ENCODE results near the gene C11orf86.

Gene C11orf86

DNA sequence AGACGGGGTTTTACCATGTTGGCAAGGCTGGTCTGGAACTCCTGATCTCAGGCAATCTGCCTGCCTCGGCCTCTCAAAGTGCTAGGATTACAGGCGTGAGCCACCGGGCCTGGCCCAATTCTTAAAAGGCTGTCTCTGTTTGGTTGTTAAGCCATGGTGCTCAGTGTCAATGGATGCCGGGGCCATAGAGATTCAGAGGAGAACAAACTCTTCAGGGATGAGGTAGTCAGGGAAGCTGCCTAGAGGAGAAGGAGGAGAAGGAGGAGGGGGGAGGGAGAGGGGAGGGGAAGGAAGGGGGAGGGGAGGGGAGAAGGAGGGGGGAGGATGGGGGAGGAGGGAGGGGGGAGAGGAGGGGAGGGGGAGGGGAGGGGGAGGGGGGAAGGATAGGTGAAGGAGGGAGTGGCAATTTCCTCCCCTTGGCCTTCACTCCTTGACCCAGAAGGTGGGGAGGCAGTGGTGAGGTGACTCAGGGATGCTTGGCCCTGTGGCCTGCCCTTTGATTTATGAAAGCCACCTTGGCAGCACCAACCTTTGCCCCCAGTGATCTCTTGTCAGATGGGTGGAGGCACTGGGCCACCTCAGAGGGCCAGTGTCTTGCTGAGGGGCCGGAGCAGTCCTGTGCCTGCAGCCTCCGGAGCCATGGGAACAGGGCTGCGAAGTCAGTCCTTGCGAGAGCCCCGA lies at the start of gene C11orf86:
C11orf86 (plus strand) TSS at position 581 of the 681 bp plus-strand sequence; CDS start at position 640, 59 bp downstream.
- DNase-seq (ENCODE audit: low spot score): no peak
- TF ChIP-seq, protein P1, sequence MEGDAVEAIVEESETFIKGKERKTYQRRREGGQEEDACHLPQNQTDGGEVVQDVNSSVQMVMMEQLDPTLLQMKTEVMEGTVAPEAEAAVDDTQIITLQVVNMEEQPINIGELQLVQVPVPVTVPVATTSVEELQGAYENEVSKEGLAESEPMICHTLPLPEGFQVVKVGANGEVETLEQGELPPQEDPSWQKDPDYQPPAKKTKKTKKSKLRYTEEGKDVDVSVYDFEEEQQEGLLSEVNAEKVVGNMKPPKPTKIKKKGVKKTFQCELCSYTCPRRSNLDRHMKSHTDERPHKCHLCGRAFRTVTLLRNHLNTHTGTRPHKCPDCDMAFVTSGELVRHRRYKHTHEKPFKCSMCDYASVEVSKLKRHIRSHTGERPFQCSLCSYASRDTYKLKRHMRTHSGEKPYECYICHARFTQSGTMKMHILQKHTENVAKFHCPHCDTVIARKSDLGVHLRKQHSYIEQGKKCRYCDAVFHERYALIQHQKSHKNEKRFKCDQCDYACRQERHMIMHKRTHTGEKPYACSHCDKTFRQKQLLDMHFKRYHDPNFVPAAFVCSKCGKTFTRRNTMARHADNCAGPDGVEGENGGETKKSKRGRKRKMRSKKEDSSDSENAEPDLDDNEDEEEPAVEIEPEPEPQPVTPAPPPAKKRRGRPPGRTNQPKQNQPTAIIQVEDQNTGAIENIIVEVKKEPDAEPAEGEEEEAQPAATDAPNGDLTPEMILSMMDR (IDR thresholded peaks at IDR 0.05; ENCODE audit: borderline replicate concordance, control extremely low read depth, extremely low read depth, insufficient read depth, missing control alignments): no peak
- in situ Hi-C loops (cut with MboI; ENCODE audit: low sequenced_read_pairs, unreplicated experiment): no loop called here

GRCh38 chr11:66929753-66930152 lies 45.4 kb upstream of the C11orf86 start:
- TF ChIP-seq, protein P1 (IDR thresholded peaks at IDR 0.05; ENCODE audit: borderline replicate concordance, control extremely low read depth, extremely low read depth, insufficient read depth, missing control alignments): no peak
- no peak for DNase-seq (ENCODE audit: low spot score)
- in situ Hi-C loops (cut with MboI; ENCODE audit: low sequenced_read_pairs, unreplicated experiment): no loop called here

- in situ Hi-C loops (cut with MboI; ENCODE audit: low sequenced_read_pairs, unreplicated experiment): no loop called here
- TF ChIP-seq, protein P1 (IDR thresholded peaks at IDR 0.05; ENCODE audit: borderline replicate concordance, control extremely low read depth, extremely low read depth, insufficient read depth, missing control alignments): no peak
- no peak for DNase-seq (ENCODE audit: low spot score)
Measured at GRCh38 chr11:66932543-66932942, 42.6 kb upstream of the C11orf86 start.

GRCh38 chr11:66933531-66933930 lies 41.6 kb upstream of the C11orf86 start:
- TF ChIP-seq, protein P1 (IDR thresholded peaks at IDR 0.05; ENCODE audit: borderline replicate concordance, control extremely low read depth, extremely low read depth, insufficient read depth, missing control alignments): no peak
- in situ Hi-C loops (cut with MboI; ENCODE audit: low sequenced_read_pairs, unreplicated experiment): no loop called here
- DNase-seq (ENCODE audit: low spot score): no peak

GRCh38 chr11:66934950-66935779 lies 39.9 kb upstream of the C11orf86 start:
- TF ChIP-seq, protein P1 (IDR thresholded peaks at IDR 0.05; ENCODE audit: borderline replicate concordance, control extremely low read depth, extremely low read depth, insufficient read depth, missing control alignments): no peak
- in situ Hi-C loops (cut with MboI; ENCODE audit: low sequenced_read_pairs, unreplicated experiment): no loop called here
- no peak for DNase-seq (ENCODE audit: low spot score)

DNA sequence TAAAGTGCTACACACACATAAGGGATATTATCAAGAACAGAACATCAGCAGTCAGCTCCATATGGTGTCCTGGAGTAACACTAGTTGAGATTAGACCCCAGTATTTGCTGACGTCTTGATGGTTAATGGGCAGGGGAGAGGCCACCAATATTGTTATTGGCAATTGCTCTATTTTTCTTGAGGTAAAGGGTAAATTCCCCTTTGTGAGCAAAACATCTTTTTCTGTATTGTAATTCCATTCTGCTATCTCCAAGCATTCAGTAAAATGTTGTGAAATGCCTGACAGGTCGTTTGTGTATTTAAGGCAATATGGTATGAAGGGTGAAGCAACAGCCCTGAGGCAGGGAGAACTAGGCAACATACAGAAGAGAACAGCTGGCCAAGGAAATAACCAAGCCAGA lies 38.8 kb upstream of the C11orf86 start:
- in situ Hi-C loops (cut with MboI; ENCODE audit: low sequenced_read_pairs, unreplicated experiment): no loop called here
- no peak for DNase-seq (ENCODE audit: low spot score)
- TF ChIP-seq, protein P1 (IDR thresholded peaks at IDR 0.05; ENCODE audit: borderline replicate concordance, control extremely low read depth, extremely low read depth, insufficient read depth, missing control alignments): no peak

Measured in GM13976 (cell line).